ENCODE results near the gene CHRNA9.
A peak's percentile ranks its signal among the peaks of the same experiment; 100 is the strongest.
"Not testable (repeated sequence)": the region's sequence is repeated elsewhere in the genome, so short reads cannot be mapped to it uniquely, and the experiment has no call there.

The CHRNA9 gene

GRCh38 chr4:40379248-40379647 lies 44.1 kb downstream of the CHRNA9 start:
- no peak for DNase-seq (ENCODE audit: low read depth, low spot score)

- no peak for DNase-seq (ENCODE audit: low read depth, low spot score)
Measured at GRCh38 chr4:40380647-40381046, 45.5 kb downstream of the CHRNA9 start.

GRCh38 chr4:40388239-40388638 lies 53.1 kb downstream of the CHRNA9 start:
- no peak for DNase-seq (ENCODE audit: low read depth, low spot score)

- DNase-seq (ENCODE audit: low read depth, low spot score), result no peak
Measured at GRCh38 chr4:40389986-40390385, 54.9 kb downstream of the CHRNA9 start.

GRCh38 chr4:40392241-40392640 lies 57.1 kb downstream of the CHRNA9 start:
- not testable (repeated sequence) for DNase-seq (ENCODE audit: low read depth, low spot score)

- no peak for DNase-seq (ENCODE audit: low read depth, low spot score)
Measured at GRCh38 chr4:40394236-40394635, 59.1 kb downstream of the CHRNA9 start.

GRCh38 chr4:40395166-40395900 lies 60.2 kb downstream of the CHRNA9 start:
- DNase-seq (ENCODE audit: low read depth, low spot score), result no peak

- DNase-seq (ENCODE audit: low read depth, low spot score), result peak; percentile 13
Measured at GRCh38 chr4:40395908-40396793, 61.0 kb downstream of the CHRNA9 start.

- DNase-seq (ENCODE audit: low read depth, low spot score), result no peak
Measured at GRCh38 chr4:40399578-40399977, 64.4 kb downstream of the CHRNA9 start.

GRCh38 chr4:40401096-40401495 lies 66.0 kb downstream of the CHRNA9 start:
- no peak for DNase-seq (ENCODE audit: low read depth, low spot score)

GRCh38 chr4:40401631-40402030 lies 66.5 kb downstream of the CHRNA9 start:
- no peak for DNase-seq (ENCODE audit: low read depth, low spot score)

- no peak for DNase-seq (ENCODE audit: low read depth, low spot score)
Measured at GRCh38 chr4:40402556-40402955, 67.4 kb downstream of the CHRNA9 start.

GRCh38 chr4:40403081-40403480 lies 67.9 kb downstream of the CHRNA9 start:
- DNase-seq (ENCODE audit: low read depth, low spot score), result no peak

Measured in smooth muscle cell of the brain vasculature (primary cell).